Stimulated activated naive CD8-positive, alpha-beta T cell treated with anti-CD3 and anti-CD28 coated beads, Interleukin-15, Interleukin-2, amounts not matched to agents 100 U/mL and 50 U/mL, for 24 hours (primary cell): ENCODE data around the gene TERB2.
"Not testable (repeated sequence)": the region's sequence is repeated elsewhere in the genome, so short reads cannot be mapped to it uniquely, and the experiment has no call there.

ENCODE experiments used
- ATAC-seq: fragments of 150-1000 bp; cut with Tn5 transposase; one replicate; pipeline ENCODE4 v1.10.0; 2021
- DNase-seq: peaks from one replicate; pipeline ENCODE4 v3.0.0; 2021

TERB2 gene, protein sequence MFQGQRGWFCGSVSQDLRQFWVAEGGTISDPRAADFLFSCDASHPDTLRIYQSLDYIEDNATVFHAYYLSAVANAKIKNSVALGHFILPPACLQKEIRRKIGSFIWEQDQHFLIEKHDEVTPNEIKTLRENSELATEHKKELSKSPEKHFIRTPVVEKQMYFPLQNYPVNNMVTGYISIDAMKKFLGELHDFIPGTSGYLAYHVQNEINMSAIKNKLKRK

GRCh38 chr15:44956388-44956787, at the start of gene TERB2:
Gene TERB2, plus strand, starts transcription at chr15:44956687. Its CDS starts 32 bp downstream, at chr15:44956719.
- no peak for ATAC-seq
- DNase-seq, result no peak

GRCh38 chr15:44909423-44909822, 47.1 kb upstream of the TERB2 start:
- DNase-seq (no peak), ATAC-seq (no peak)

DNA sequence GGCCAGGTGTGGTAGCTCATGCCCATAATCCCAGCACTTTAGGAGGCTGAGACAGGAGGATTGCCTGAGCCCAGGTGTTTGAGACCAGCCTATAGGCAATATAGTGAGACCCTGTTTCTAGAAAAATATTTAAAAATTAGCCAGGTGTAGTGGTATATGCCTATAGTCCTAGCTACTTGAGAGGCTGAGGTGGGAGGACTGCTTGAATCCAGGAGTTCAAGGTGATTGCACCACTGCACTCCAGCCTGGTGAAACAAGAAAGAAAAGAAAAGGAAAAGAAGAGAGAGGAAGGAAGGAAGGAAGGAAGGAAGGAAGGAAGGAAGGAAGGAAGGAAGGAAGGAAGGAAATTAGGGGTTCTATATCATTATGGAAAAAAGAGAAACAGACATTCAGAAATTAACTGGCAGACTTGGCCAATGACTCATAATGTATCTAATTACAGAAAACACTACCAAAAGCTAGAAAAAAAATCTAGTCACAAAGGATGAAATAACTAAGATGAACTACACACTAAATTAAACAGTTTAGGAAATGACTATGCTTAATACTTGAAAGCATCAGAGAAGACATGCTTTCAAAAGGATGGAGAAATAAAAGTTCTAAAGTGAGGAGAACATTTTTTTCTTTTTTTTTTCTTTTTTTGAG, 45.4 kb upstream of the TERB2 start:
- ATAC-seq (no peak), DNase-seq (no peak)

DNA sequence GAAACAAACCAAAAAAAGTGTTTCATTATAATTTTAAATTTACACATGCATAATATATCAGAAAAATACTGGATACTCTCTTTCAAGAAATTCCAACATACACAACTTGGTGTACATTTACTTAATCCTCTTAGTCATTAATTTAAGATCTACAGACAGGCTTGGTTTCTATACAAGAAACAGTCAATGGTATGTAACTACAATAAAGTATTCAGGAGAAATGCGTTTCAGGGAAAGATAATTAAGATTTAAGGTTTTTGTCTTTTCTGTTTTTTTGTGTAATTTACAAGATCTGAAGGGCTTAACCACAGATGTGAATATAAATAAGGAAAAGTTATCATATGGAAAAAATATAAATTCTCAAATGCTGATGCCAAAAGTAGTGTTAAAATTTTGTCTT, 44.3 kb upstream of the TERB2 start:
- not testable (repeated sequence) for ATAC-seq

GRCh38 chr15:44912974-44913448, 43.5 kb upstream of the TERB2 start:
- not testable (repeated sequence) for DNase-seq, ATAC-seq

More for the DNA sequence above, 44.3 kb upstream of the TERB2 start:
- DNase-seq, result not testable (repeated sequence)

DNA sequence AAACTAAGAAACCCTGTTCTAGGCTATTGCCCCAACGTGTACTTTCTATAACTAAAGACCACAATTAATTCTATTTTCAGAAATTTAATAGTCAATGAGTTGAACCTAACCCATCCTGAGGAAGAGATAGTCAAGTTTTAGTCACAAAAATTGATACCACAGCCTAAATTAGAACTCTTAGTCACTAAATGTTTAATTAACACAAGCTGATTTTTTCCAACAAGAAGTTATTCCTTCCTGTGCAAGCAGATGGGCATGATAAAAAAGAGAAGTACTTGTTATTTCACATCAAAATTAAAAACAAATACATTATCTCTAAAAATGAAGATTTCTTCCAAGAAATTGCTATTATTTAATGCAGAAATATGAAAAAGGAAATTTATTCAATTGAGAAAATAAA, 38.4 kb upstream of the TERB2 start:
- DNase-seq (no peak), ATAC-seq (no peak)

DNA sequence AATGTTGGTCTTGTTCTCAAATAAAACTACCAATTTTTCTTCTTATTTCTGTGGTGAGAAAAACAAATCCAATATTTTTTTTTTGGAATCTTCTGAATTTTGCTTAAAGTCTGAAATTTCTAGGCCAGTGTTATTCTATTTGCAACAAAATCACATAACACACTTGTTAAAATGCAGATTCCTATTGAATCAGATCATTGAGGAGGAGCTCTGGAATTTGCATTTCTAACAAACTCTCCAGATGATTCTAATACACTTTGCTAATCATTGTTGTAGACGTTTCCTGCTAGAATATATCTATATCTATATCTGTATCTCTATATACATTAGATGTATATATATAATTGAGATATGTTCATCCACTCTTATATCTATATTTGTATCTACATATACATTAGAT, 27.8 kb upstream of the TERB2 start:
- DNase-seq, ATAC-seq: not testable (repeated sequence)

DNA sequence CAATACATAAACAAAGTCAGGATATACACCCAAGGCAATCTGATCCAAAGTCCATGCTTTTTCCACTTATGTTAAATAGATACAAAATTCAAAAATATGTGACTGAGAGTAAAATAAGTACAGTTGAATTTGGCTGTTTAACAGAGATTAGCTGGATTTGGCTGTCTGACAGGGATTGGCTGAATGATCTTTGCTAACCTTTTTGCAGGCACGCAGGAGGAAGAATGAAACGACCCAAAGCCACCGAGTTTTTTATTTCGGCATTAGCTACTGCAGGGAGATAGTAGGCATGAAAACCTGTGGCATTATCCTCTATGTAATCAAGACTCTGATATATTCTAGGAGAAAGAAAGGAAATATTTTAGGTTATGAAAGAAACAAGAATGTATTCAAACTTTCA, 26.2 kb upstream of the TERB2 start:
- not testable (repeated sequence) for ATAC-seq

DNA sequence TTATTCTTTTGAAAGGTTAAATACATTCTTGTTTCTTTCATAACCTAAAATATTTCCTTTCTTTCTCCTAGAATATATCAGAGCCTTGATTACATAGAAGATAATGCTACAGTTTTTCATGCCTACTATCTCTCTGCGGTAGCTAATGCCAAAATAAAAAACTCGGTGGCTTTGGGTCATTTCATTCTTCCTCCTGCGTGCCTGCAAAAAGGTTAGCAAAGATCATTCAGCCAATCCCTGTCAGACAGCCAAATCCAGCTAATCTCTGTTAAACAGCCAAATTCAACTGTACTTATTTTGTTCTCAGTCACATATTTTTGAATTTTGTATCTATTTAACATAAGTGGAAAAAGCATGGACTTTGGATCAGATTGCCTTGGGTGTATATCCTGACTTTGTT, 1.8 kb downstream of the TERB2 start:
- ATAC-seq, DNase-seq: not testable (repeated sequence)

More for the DNA sequence above, 26.2 kb upstream of the TERB2 start:
- DNase-seq, result not testable (repeated sequence)

- DNase-seq (no peak), ATAC-seq (no peak)
Observed at GRCh38 chr15:44968475-44968874, 12.0 kb downstream of the TERB2 start.

DNA sequence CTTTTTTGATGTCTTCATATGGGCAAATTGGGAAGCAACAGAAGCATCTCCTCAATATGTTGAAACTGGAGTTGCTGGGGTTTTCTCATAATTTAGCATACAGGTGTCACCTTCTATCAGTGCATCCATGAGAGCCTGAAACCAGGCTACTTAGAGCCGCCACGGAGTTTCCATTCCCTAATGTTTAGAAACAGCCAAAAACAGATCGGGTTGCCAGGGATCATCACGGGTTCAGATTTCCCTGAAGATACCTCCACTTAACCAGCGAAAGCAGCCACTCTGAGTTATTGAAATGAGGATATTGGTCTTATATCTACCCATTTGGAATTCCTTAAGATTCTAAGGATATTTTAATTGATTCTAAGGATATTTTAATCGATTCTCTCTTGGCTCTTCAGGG, 14.5 kb downstream of the TERB2 start:
- DNase-seq (no peak), ATAC-seq (no peak)

- not testable (repeated sequence) for DNase-seq, ATAC-seq
Observed at GRCh38 chr15:44976183-44976582, 19.7 kb downstream of the TERB2 start.

DNA sequence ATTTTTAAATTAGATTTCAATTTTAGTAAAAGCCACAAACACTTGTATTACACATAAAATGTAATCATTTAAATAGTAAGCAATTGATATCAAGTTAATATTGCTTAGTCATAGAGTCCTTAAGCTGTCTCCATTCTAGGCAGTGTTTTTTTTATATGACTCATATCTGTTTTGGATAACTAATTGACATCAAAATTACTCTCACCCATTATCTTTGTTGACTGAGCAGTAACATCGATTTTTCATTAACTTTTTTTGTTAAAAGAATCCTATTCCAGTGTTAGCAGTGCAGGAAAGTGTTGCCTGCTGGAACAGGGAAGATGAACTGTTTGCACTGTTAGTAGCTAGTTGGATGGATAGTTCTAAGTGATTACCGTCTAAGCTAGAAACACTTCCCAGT, 21.3 kb downstream of the TERB2 start:
- DNase-seq, ATAC-seq: not testable (repeated sequence)

DNA sequence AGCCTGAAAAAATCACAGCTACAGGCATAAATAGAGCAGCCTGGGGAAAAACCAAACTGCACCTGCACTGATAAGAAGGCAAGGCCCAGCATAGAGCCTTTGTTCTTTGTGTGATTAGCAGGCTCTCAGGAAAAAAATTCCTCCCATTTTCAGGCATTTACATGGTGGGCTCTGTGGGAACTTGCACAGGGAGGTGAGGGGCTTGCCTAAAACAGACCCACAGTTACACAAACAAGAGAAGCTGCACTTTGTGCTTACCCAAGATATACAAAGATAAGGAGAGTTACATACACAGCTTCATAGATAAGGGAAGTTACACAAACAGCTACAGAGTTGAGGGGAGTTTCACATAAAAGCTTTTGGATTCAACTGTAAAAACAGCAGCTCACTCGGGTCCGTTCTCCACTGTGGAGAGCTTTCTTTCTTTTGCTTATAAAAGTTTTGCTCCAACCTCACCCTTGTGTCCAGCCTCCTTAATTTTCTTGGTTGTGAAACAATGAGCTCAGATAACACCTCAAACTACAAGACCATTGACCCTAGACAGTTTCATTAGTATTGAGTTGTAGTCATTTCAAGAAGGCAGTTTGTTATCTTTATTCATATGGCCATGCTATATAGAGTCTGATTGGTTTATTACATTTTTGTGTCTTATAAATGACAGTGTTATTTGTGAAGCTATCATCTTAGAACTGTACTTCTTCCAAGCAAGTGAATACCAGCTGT, 23.3 kb downstream of the TERB2 start:
- ATAC-seq, DNase-seq: not testable (repeated sequence)

GRCh38 chr15:44984144-44984543, 27.7 kb downstream of the TERB2 start:
- DNase-seq, ATAC-seq: not testable (repeated sequence)

DNA sequence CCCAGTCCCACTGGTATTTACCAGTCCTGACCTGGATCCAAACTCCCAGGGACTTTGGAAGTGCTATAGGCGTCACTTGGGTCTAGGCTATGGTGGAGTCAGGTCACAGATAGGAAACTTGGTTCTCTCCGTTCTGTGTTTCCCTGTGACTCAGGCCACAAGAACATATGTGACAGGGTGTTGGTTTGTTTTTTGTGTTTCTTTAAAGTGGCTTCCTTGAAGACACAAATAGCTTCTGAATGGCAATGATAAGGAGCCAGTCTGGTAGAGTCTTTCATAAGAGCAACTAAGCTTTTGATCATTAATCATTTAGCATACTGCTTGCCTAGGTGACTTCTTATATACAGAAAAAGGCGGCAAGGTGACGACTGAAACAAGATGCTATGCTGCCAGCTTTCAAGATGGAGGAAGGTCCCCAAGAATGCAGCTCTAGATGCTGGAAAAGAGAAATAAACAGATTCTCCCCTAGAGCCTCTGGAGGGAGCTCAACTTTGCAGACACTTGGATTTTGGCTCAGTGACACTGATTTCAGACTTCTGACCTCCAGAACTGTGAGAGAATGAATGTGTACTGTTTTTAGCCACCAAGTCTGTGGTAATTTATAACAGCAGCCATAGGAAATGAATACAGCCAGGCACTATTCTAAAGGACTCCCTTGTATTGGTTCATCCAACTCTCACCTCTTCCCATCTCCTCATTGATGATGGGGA, 30.0 kb downstream of the TERB2 start:
- not testable (repeated sequence) for DNase-seq, ATAC-seq

DNA sequence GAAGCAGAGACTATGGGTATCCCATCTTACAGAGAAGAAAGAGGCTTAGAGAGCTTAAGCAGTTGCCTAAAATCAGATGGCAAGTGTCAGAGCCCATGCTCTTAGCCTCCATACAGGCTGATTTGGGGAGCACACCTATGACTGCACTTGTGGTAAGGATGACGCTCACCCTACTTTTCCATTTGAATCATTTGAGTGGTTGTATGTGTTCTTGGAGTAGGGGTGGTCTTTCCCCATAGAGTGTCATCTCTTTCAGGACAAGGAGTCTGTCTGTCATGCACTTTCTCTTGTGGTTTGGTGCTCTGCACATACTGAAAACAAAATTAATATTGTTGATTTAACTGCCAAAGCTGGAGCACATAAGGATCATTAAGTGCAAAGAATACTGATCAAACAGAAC, 31.2 kb downstream of the TERB2 start:
- ATAC-seq, result peak; percentile 90
- not testable (repeated sequence) for DNase-seq

GRCh38 chr15:44988184-44988869, 31.8 kb downstream of the TERB2 start:
- DNase-seq, result not testable (repeated sequence)
- peak; percentile 6 for ATAC-seq

- ATAC-seq, DNase-seq: not testable (repeated sequence)
Observed at GRCh38 chr15:44988870-44989219, 32.4 kb downstream of the TERB2 start.

GRCh38 chr15:44997632-44998031, 41.1 kb downstream of the TERB2 start:
- DNase-seq, ATAC-seq: not testable (repeated sequence)

DNA sequence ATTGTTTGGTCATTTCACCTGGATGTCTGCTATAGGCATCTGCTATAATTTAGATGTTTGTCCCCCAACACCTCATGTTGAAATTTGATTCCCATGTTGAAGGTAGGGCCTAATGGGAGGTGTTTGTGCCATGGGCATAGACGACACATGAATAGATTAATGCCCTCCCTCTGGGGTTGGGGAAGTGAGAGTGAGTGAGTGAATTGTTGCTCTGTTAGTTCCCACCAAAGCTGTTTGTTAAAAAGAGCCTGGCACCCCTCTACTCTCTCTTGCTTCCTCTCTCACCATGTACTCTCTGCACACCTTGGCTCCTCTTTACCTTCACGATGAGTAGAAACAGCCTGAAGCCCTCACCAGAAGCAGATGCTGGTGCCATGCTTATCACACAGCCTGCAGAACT, 42.6 kb downstream of the TERB2 start:
- DNase-seq (no peak), ATAC-seq (no peak)
